HepG2 (cell line): ENCODE data around the gene HSPA5. TPM values are rescaled to one million over a fixed set of nuclear protein-coding genes. Genes with fewer than 3 reads are reported as not detected.
A peak's percentile ranks its signal among the peaks of the same experiment; 100 is the strongest.

ENCODE experiments used
- CREB3 ChIP-seq: sonication (generic); formaldehyde crosslinking; IDR thresholded peaks from 2 replicates; pipeline ENCODE4 v1.5.0; 2020; ENCODE audit warnings: missing genetic modification reagents
- IRX3 ChIP-seq: sonication (generic); formaldehyde crosslinking; IDR thresholded peaks from 2 replicates; pipeline ENCODE4 v1.8.1; 2023; ENCODE audit warnings: mild to moderate bottlenecking, low read depth, missing genetic modification reagents, borderline replicate concordance
- MXD1 ChIP-seq: sonication (generic); formaldehyde crosslinking; IDR thresholded peaks from 2 replicates; pipeline ENCODE4 v1.4.0; 2020; ENCODE audit warnings: mild to moderate bottlenecking, missing genetic modification reagents
- PCBP1 ChIP-seq: fragments of 200-400 bp; formaldehyde crosslinking; IDR thresholded peaks from 2 replicates; pipeline ENCODE4 v1.6.1; 2017; ENCODE audit warnings: mild to moderate bottlenecking, low read depth, low read length, borderline replicate concordance
- PHF20 ChIP-seq: sonication (generic); formaldehyde crosslinking; IDR thresholded peaks from 2 replicates; pipeline ENCODE4 v1.5.0; 2020; ENCODE audit warnings: mild to moderate bottlenecking, missing genetic modification reagents
- RELA ChIP-seq: sonication (generic); formaldehyde crosslinking; IDR thresholded peaks from 2 replicates; pipeline ENCODE4 v1.4.0; 2020; ENCODE audit warnings: missing genetic modification reagents
- SP140L ChIP-seq: sonication (generic); formaldehyde crosslinking; IDR thresholded peaks from 2 replicates; pipeline ENCODE4 v1.4.0; 2020; ENCODE audit warnings: missing genetic modification reagents, borderline replicate concordance
- TFAP4 ChIP-seq: sonication (generic); IDR thresholded peaks from 2 replicates; pipeline ENCODE4 v1.6.1; 2016; ENCODE audit warnings: low read depth, borderline replicate concordance
- ZBTB39 ChIP-seq: sonication (generic); formaldehyde crosslinking; IDR thresholded peaks from 2 replicates; pipeline ENCODE4 v1.5.0; 2020; ENCODE audit warnings: missing genetic modification reagents
- ZBTB46 ChIP-seq: sonication (generic); formaldehyde crosslinking; IDR thresholded peaks from 2 replicates; pipeline ENCODE4 v1.4.0; 2020; ENCODE audit warnings: mild to moderate bottlenecking, missing genetic modification reagents, borderline replicate concordance
- ZBTB7A ChIP-seq: sonication (generic); formaldehyde crosslinking; IDR thresholded peaks from 2 replicates; pipeline ENCODE4 v1.8.0; 2022; ENCODE audit warnings: mild to moderate bottlenecking, missing genetic modification reagents
- ZFP90 ChIP-seq: sonication (generic); formaldehyde crosslinking; IDR thresholded peaks from 2 replicates; pipeline ENCODE4 v1.8.0; 2022; ENCODE audit warnings: missing genetic modification reagents, mild to moderate bottlenecking, inconsistent platforms, borderline replicate concordance
- ZNF230 ChIP-seq: sonication (generic); formaldehyde crosslinking; IDR thresholded peaks from 2 replicates; pipeline ENCODE4 v1.4.0; 2020; ENCODE audit warnings: mild to moderate bottlenecking, missing genetic modification reagents
- ZNF263 ChIP-seq: sonication (generic); formaldehyde crosslinking; IDR thresholded peaks from 2 replicates; pipeline ENCODE4 v1.4.0; 2020; ENCODE audit warnings: missing genetic modification reagents
- ZNF276 ChIP-seq: sonication (generic); formaldehyde crosslinking; IDR thresholded peaks from 2 replicates; pipeline ENCODE4 v1.4.0; 2020; ENCODE audit warnings: mild to moderate bottlenecking, low read depth, missing genetic modification reagents
- ZNF451 ChIP-seq: sonication (generic); formaldehyde crosslinking; IDR thresholded peaks from 2 replicates; pipeline ENCODE4 v1.5.0; 2020; ENCODE audit warnings: mild to moderate bottlenecking, missing genetic modification reagents
- ZNF724P ChIP-seq: sonication (generic); formaldehyde crosslinking; IDR thresholded peaks from 2 replicates; pipeline ENCODE4 v1.8.0; 2022; ENCODE audit warnings: missing genetic modification reagents, borderline replicate concordance
- polyA plus RNA-seq, 8 experiments: library from polyadenylated mRNA; depleted of rRNA in 3 of 8; stranded (reverse) in 7 of 8; unstranded in 1 of 8; fragments of >200 nt; fragmentation: Illumina TruSeq in 4 of 8; extraction: Trizol in 4 of 8; gene quantifications; 2 replicates each; pipeline versions ENCODE4 v1.2.1 to v1.2.3, GENCODE V29; 2011 to 2016; ENCODE audit warnings: low read depth in 4 of 8, missing spikeins in 1 of 8, mixed read lengths in 1 of 8; ENCODE audit not compliant: insufficient read depth in 1 of 8
- total RNA-seq, 5 experiments: library from RNA; depleted of rRNA; stranded (reverse); fragments of >200 nt; fragmentation: Illumina TruSeq; extraction: Trizol; gene quantifications; 2 replicates each; pipeline ENCODE4 v1.2.3, GENCODE V29; 2016; ENCODE audit warnings: low read depth in 1 of 5

Gene HSPA5
- total and polyA plus RNA-seq, 2 of the 13 experiments (the other 11 are each of a cell fraction or from before 2014, with no cell fraction given), result 201 to 206 TPM

GRCh38 chr9:125261501-125262293 is 20.6 kb upstream of the HSPA5 start, which contains the start of gene GAPVD1 (continued):
- TF ChIP-seq TFAP4 (peak; percentile 76; the same call in 1 of the 2 replicates), SP140L (CRISPR knock-in tag) (no peak), ZBTB46 (CRISPR knock-in tag) (peak; percentile 65; the same call in 1 of the 2 replicates), ZBTB39 (CRISPR knock-in tag) (peak; percentile 77), ZBTB7A (CRISPR knock-in tag) (no peak), ZNF263 (CRISPR knock-in tag) (peak; percentile 51), ZNF724P (CRISPR knock-in tag) (peak; percentile 48; the same call in 1 of the 2 replicates), PCBP1 (0 out of 2 replicates have a peak, but pooled peaks have one; percentile 58), RELA (CRISPR knock-in tag) (no peak; the same call in 1 of the 2 replicates), ZNF451 (CRISPR knock-in tag) (peak; percentile 90; the same call in 1 of the 2 replicates), CREB3 (CRISPR knock-in tag) (no peak), ZFP90 (CRISPR knock-in tag) (peak; percentile 54; the same call in 1 of the 2 replicates), MXD1 (CRISPR knock-in tag) (peak; percentile 92; the same call in 1 of the 2 replicates), IRX3 (CRISPR knock-in tag) (peak; percentile 84; the same call in 1 of the 2 replicates), PHF20 (CRISPR knock-in tag) (peak; percentile 90), ZNF230 (CRISPR knock-in tag) (peak; percentile 76; the same call in 1 of the 2 replicates), ZNF276 (peak; percentile 68; the same call in 1 of the 2 replicates)
